IMR-90 (cell line): ENCODE measurements around the gene ATP5PB. TPM values are rescaled to one million over a fixed set of nuclear protein-coding genes. Genes with fewer than 3 reads are reported as not detected.

Experiments used
- ATAC-seq: fragments of 200-7000 bp; cut with Tn5 transposase; 2 replicates; pipeline ENCODE4 v1.9.1; 2020; ENCODE audit warnings: low read depth, mild to moderate bottlenecking, moderate library complexity
- BruUV-seq: library from RNA; stranded (reverse); fragments of 400-500 nt; replicated peaks from 2 replicates; lab custom pipeline; 2021; lab: Mats Ljungman, UMichigan
- CTCF ChIA-PET: fragments of 300-600 bp; formaldehyde crosslinking; extraction: SDS; loops from one replicate; lab custom pipeline; 2021; ENCODE audit warnings: antibody characterized with exemption; lab: Yijun Ruan, JAX
- POLR2A ChIA-PET: fragments of 300-600 bp; sonication (Branson Sonifier 250); formaldehyde crosslinking; loops from one replicate; lab custom pipeline; 2022; ENCODE audit warnings: antibody characterized with exemption; ENCODE audit not compliant: unreplicated experiment; lab: Charles Lee
- DNase-seq: peaks from one replicate; pipeline ENCODE4 v3.0.0; 2013
- H2AFZ ChIP-seq: replicated peaks from 2 replicates; pipeline ENCODE3; 2013; ENCODE audit warnings: low read length, mild to moderate bottlenecking; ENCODE audit not compliant: poor library complexity
- H2AK5ac ChIP-seq: 2 replicates; pipeline ENCODE4 v1.6.1; 2013; ENCODE audit warnings: low read depth, low read length, inconsistent platforms
- H2AK9ac ChIP-seq: replicated peaks from 2 replicates; pipeline ENCODE3; 2013; ENCODE audit warnings: mild to moderate bottlenecking, low read depth, low read length, moderate library complexity; ENCODE audit not compliant: poor library complexity
- H2BK120ac ChIP-seq: 2 replicates; pipeline ENCODE4 v1.6.1; 2013; ENCODE audit warnings: low read depth, low read length, inconsistent platforms
- H2BK15ac ChIP-seq: 3 replicates; pipeline ENCODE4 v1.6.1; 2013; ENCODE audit warnings: low read depth, low read length, inconsistent platforms
- H2BK20ac ChIP-seq: 2 replicates; pipeline ENCODE4 v1.6.1; 2013; ENCODE audit warnings: low read depth, mild to moderate bottlenecking, inconsistent platforms, low read length, moderate library complexity
- H2BK5ac ChIP-seq: 2 replicates; pipeline ENCODE4 v1.6.1; 2013; ENCODE audit warnings: mild to moderate bottlenecking, low read depth, low read length, inconsistent platforms; ENCODE audit not compliant: poor library complexity, severe bottlenecking
- H3K14ac ChIP-seq: replicated peaks from 2 replicates; pipeline ENCODE4 v1.6.1; 2013; ENCODE audit warnings: low read depth, low read length, inconsistent platforms
- H3K18ac ChIP-seq: 2 replicates; pipeline ENCODE4 v1.6.1; 2013; ENCODE audit warnings: low read depth, low read length, control low read depth
- H3K23ac ChIP-seq: 2 replicates; pipeline ENCODE4 v1.6.1; 2013; ENCODE audit warnings: low read depth, low read length, inconsistent platforms
- H3K27ac ChIP-seq: 2 replicates; pipeline ENCODE4 v1.5.1; 2013; ENCODE audit warnings: mild to moderate bottlenecking, control low read depth, low read length; ENCODE audit not compliant: insufficient read depth
- H3K27me3 ChIP-seq: 2 replicates; pipeline ENCODE4 v1.6.1; 2013; ENCODE audit warnings: low read length; ENCODE audit not compliant: control insufficient read depth, insufficient read depth
- H3K36me3 ChIP-seq: 2 replicates; pipeline ENCODE4 v1.6.1; 2013; ENCODE audit warnings: low read length, mixed read lengths; ENCODE audit not compliant: control insufficient read depth, insufficient read depth
- H3K4ac ChIP-seq: 2 replicates; pipeline ENCODE4 v1.6.1; 2013; ENCODE audit warnings: low read depth, low read length, inconsistent platforms
- H3K4me1 ChIP-seq: 2 replicates; pipeline ENCODE4 v1.6.1; 2013; ENCODE audit warnings: low read length, mixed read lengths; ENCODE audit not compliant: control insufficient read depth, insufficient read depth
- H3K4me2 ChIP-seq: 2 replicates; pipeline ENCODE4 v1.6.1; 2013; ENCODE audit warnings: low read depth, mild to moderate bottlenecking, control low read depth, low read length, moderate library complexity
- H3K4me3 ChIP-seq: 2 replicates; pipeline ENCODE4 v1.5.1; 2013; ENCODE audit warnings: low read depth, mild to moderate bottlenecking, control low read depth, low read length, moderate library complexity; ENCODE audit not compliant: insufficient read depth
- H3K56ac ChIP-seq: 2 replicates; pipeline ENCODE4 v1.6.1; 2013; ENCODE audit warnings: low read length, inconsistent platforms; ENCODE audit not compliant: insufficient read depth; ENCODE audit errors: extremely low read depth
- H3K79me1 ChIP-seq, 2 experiments: 2 replicates each; pipeline ENCODE4 v1.6.1; 2013; ENCODE audit warnings: low read length in 2 of 2, inconsistent platforms in 1 of 2, low read depth in 1 of 2
- H3K9ac ChIP-seq: 2 replicates; pipeline ENCODE4 v1.6.1; 2013; ENCODE audit warnings: low read depth, low read length, control low read depth
- H3K9me1 ChIP-seq: 2 replicates; pipeline ENCODE4 v1.6.1; 2013; ENCODE audit warnings: low read length, inconsistent platforms; ENCODE audit not compliant: insufficient read depth
- H3K9me3 ChIP-seq: 2 replicates; pipeline ENCODE4 v1.6.1; 2013; ENCODE audit warnings: low read length; ENCODE audit not compliant: control insufficient read depth, insufficient read depth
- H4K20me1 ChIP-seq: 2 replicates; pipeline ENCODE4 v1.6.1; 2013; ENCODE audit warnings: low read length, inconsistent platforms; ENCODE audit not compliant: insufficient read depth
- H4K5ac ChIP-seq: 2 replicates; pipeline ENCODE4 v1.6.1; 2013; ENCODE audit warnings: mild to moderate bottlenecking, low read depth, low read length, control low read depth
- H4K8ac ChIP-seq, 2 experiments: 2 replicates each; pipeline ENCODE4 v1.6.1; 2013; ENCODE audit warnings: low read depth in 2 of 2, low read length in 2 of 2, control low read depth in 1 of 2, inconsistent platforms in 1 of 2
- H4K91ac ChIP-seq: 2 replicates; pipeline ENCODE4 v1.6.1; 2013; ENCODE audit warnings: low read depth, low read length, inconsistent platforms; ENCODE audit not compliant: insufficient read depth
- RFX5 ChIP-seq: IDR thresholded peaks from 2 replicates; pipeline ENCODE4 v1.8.0; 2012; ENCODE audit warnings: low read depth, mild to moderate bottlenecking, low read length, moderate library complexity
- SMC3 ChIP-seq: fragments of 150-350 bp; IDR thresholded peaks from 2 replicates; pipeline ENCODE4 v1.6.1; 2016; ENCODE audit warnings: low read depth, mild to moderate bottlenecking, antibody characterized with exemption, low read length, moderate library complexity
- WGBS, 2 experiments: methylation state at CpG; one replicate each; pipeline versions ENCODE4 v1.1.5 to v1.1.7; 2013; ENCODE audit warnings: missing lambda C conversion rate in 2 of 2; ENCODE audit not compliant: insufficient read length in 1 of 2; ENCODE audit errors: extremely low coverage in 2 of 2; 5-methylcytosine and 5-hydroxymethylcytosine counted together
- dilution Hi-C: fragments of 300-500 bp; cut with HindIII; formaldehyde crosslinking; loops from one replicate; pipeline ENCODE4 v1.14.3; 2018; ENCODE audit warnings: low sequenced_read_pairs; ENCODE audit not compliant: unreplicated experiment
- in situ Hi-C: fragments of 300-500 bp; cut with MboI; formaldehyde crosslinking; loops from 3 replicates; pipeline ENCODE4 v1.14.3; 2019; ENCODE audit warnings: low sequenced_read_pairs, inconsistent platforms, mixed read lengths
- intact Hi-C: fragments of 100-400 bp; cut with micrococcal nuclease; formaldehyde crosslinking; loops from 2 replicates; pipeline ENCODE4 v1.10.0; 2022
- polyA plus RNA-seq, 3 experiments: library from polyadenylated mRNA; depleted of rRNA; stranded (reverse); fragments of >200 nt; gene quantifications; 2 replicates each; pipeline ENCODE4 v1.2.3, GENCODE V29; 2012; ENCODE audit warnings: low replicate concordance in 1 of 3
- total RNA-seq: library from RNA; depleted of rRNA; stranded (reverse); fragments of >200 nt; gene quantifications from 2 replicates; pipeline ENCODE4 v1.2.3, GENCODE V29; 2012
- TF ChIP-seq, protein P1 (sequence below): fragments of 150-350 bp; IDR thresholded peaks from 2 replicates; pipeline ENCODE4 v1.6.1; 2016; ENCODE audit warnings: low read depth, mild to moderate bottlenecking, low read length, moderate library complexity, borderline replicate concordance

ATP5PB gene
- total and polyA plus RNA-seq, 2 of the 4 experiments (the other 2 are of a cell fraction), result 234 to 301 TPM

DNA sequence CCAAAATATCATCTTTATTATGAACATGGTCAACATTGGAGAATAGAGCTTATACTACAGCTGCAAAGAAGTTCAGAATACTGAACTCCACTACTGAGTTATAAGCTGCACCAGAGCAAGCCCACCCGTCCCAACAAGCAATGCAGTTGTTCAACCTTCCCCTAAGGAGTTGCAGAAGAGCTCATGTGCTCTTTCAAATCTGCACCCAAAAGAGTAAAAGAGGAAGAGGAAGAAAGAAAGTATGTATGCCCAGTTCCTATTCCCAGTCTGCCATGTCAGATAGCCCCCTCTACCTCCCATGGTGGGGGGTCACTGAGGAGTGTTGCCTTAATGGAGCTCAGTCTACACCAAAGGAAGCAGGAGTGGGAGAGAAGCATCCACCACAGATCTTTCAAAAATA, 31.4 kb downstream of the ATP5PB start:
- H2BK20ac ChIP-seq, result no peak overlapping the region
- H2AFZ ChIP-seq, result no peak overlapping the region
- no peak for TF ChIP-seq RFX5
- no peak for TF ChIP-seq SMC3
- TF ChIP-seq, protein P1, sequence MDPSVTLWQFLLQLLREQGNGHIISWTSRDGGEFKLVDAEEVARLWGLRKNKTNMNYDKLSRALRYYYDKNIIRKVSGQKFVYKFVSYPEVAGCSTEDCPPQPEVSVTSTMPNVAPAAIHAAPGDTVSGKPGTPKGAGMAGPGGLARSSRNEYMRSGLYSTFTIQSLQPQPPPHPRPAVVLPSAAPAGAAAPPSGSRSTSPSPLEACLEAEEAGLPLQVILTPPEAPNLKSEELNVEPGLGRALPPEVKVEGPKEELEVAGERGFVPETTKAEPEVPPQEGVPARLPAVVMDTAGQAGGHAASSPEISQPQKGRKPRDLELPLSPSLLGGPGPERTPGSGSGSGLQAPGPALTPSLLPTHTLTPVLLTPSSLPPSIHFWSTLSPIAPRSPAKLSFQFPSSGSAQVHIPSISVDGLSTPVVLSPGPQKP, result no peak
- no TSS peak for BruUV-seq
- H3K79me1 ChIP-seq, result no peaks in the 10 kb centered on the region
- H3K56ac ChIP-seq, result no peak overlapping the region
- no peak overlapping the region for H3K18ac ChIP-seq
- no peak overlapping the region for H3K27ac ChIP-seq
- H4K20me1 ChIP-seq, result no peaks in the 10 kb centered on the region
- H3K23ac ChIP-seq, result no peak overlapping the region
- H2AK9ac ChIP-seq, result no peak overlapping the region
- H3K9me3 ChIP-seq, result no peaks in the 10 kb centered on the region
- POLR2A ChIA-PET, result no interaction called here
- no peak overlapping the region for H2BK5ac ChIP-seq
- dilution Hi-C loops (no loop called here), in situ Hi-C loops (loop anchor here (5.0 to 25.0 kb wide), 2 partner anchors 287 to 882 kb away; no protein-coding TSS in a partner anchor), intact Hi-C loops (loop anchor here (1.0 to 2.0 kb wide), 6 partner anchors 28 to 889 kb away; no protein-coding TSS in a partner anchor)
- H2BK15ac ChIP-seq, result no peak overlapping the region
- H3K9ac ChIP-seq, result no peak overlapping the region
- no peak overlapping the region for H3K14ac ChIP-seq
- WGBS, 2 experiments, result no CpG with 5 or more reads among the region's 1 CpG
- CTCF ChIA-PET, result interaction anchor here (0.5 kb wide), 1 partner anchor 854 kb away, joined by 4 read pairs; no protein-coding TSS in a partner anchor
- no peak overlapping the region for H2AK5ac ChIP-seq
- H3K4me3 ChIP-seq, result no peak overlapping the region
- H2BK120ac ChIP-seq, result no peak overlapping the region
- H3K27me3 ChIP-seq, result no peaks in the 10 kb centered on the region
- no peaks in the 10 kb centered on the region for H3K4me1 ChIP-seq
- H3K4ac ChIP-seq, result no peak overlapping the region
- H4K8ac ChIP-seq, result no peak overlapping the region
- ATAC-seq (no peak), DNase-seq (no peak)
- H4K5ac ChIP-seq, result no peak overlapping the region
- H3K36me3 ChIP-seq, result no peaks in the 10 kb centered on the region
- no peak overlapping the region for H4K91ac ChIP-seq
- no peak overlapping the region for H3K4me2 ChIP-seq
- H3K9me1 ChIP-seq, result no peaks in the 10 kb centered on the region
